Lung microvascular endothelial cell (primary cell): ENCODE data around the gene RNF149. TPM values are rescaled to one million over a fixed set of nuclear protein-coding genes. Genes with fewer than 3 reads are reported as not detected.
"Not testable (repeated sequence)": the region's sequence is repeated elsewhere in the genome, so short reads cannot be mapped to it uniquely, and the experiment has no call there.

Source experiments
- DNase-seq, 2 donors: peaks; one replicate each; pipeline versions ENCODE4 v3.0.0 to v3.0.0-alpha.2; 2010; ENCODE audit warnings: low read depth in 2 of 2
- total RNA-seq: library from RNA; depleted of rRNA; stranded (reverse); fragments of >200 nt; gene quantifications from 2 replicates; pipeline ENCODE4 v1.2.1, GENCODE V29; 2014

The RNF149 gene
- total RNA-seq, 1 donor from 2014 or later: 34.3 TPM

DNA sequence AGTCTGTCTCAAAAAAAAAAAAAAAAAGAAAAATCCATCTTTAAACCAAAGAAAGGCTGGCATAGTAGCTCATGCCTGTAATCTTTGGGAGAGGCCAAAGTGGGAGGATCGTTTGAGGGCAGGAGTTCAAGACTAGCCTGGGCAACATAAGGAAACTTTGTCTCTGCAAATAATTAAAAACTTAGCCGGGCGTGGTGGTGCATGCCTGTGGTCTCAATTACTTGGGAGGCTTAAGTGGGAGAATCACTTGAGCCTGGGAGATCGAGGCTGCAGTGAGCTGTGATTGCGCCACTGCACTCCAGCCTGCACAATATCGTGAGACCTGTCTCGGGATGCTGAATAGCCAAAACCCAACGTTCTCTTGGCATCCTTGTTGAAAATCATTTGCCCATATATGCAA lies 49.7 kb downstream of the RNF149 start:
- DNase-seq: no peak

GRCh38 chr2:101256316-101256715 lies 52.2 kb downstream of the RNF149 start:
- no peak for DNase-seq

- DNase-seq: no peak
Observed at GRCh38 chr2:101255501-101255900, 53.0 kb downstream of the RNF149 start.

DNA sequence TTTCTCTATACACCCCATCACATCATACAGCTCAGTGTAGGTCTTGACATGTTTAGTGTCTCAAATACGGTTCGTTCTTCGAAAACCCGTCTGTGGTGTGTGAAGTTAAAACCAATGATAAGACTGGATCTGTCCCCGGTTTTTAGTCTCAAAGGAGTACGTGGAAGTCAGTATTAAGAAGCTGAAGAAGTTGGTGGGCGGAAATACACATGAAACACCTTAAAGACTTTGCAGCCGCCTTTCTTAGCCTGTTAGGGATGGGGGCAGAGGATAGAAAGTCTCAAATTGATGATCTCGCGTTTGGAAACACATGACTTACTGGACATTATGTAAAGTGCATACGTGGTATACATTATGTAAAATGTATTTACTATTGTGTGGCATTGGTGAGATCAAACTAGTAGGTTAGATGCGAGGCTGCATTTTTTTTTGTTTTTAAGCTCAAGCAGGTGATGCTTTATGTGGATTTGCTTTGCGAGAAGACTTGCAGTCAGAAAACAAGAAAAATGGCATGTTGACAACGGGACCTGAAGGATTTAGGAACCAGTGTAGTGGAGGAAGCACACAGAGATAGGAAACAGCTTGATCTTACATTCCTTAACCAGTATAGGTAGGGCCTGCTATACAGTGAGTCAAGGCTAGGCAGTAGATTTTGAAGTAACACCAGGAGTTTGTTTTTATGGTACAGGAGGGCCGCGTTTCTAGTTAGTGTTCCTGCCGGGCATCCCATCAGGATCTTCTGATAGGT lies 54.6 kb downstream of the RNF149 start:
- DNase-seq: peak in 1 of 2 donors; percentile 16

GRCh38 chr2:101253013-101253702 lies 55.3 kb downstream of the RNF149 start:
- peak; percentile 72 to 75 for DNase-seq

DNA sequence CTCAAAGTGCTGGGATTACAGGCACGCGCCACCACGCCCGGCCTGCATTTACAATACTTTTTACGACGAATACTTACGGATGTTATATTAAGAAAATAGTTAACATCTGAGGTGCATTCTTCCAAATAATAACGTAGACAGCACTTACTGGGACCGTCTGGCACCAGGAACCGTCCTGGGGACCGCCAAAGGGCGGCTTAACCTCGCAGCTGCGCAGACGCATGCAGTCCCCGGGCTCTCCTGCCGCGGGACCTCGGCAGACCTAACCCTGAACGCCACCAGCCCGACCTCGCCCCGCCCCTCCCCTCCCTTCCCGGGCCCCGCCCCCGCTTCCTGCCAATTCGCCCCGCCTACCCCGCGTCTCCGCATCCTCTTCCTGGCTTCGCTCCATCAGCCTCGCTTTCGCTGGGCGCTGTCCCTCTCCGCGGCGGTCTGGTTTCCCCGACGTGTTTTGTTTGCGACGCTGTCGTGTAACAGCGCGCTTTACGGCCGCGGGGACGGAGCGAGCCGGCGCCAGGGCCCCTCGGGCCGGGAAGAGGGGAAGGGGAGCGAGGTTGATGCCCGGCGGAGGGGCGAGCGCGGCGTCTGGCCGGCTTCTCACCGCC lies 56.0 kb downstream of the RNF149 start, which contains the start of gene CNOT11:
CNOT11 (plus strand) TSS at position 479 of the 605 bp plus-strand sequence; CDS start at position 558, 79 bp downstream.
- peak; percentile 98 to 99 for DNase-seq

- no peak for DNase-seq
Observed at GRCh38 chr2:101251844-101252407, 56.6 kb downstream of the RNF149 start.

DNA sequence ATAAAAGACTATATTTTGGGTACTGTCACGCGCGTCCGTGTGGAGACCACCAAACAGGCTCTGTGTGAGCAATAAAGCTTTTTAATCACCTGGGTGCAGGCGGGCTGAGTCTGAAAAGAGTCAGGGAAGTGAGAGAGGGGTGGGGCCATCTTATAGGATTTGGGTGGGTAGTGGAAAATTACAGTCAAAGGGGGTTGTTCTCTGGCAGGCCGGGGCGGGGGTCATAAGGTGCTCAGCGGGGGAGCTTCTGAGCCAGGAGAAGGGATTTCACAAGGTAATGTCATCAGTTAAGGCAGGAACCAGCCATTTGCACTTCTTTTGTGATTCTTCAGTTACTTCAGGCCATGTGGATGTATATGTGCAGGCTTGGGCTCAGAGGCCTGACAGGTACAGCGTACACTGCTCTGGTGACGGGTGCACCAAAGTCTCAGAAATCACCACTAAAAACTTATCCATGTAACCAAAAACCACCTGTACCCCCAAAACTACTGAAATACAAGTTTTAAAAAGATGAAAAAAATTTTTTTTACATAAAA lies 57.2 kb downstream of the RNF149 start:
- not testable (repeated sequence) for DNase-seq

- no peak for DNase-seq
Observed at GRCh38 chr2:101249826-101250225, 58.7 kb downstream of the RNF149 start.

DNA sequence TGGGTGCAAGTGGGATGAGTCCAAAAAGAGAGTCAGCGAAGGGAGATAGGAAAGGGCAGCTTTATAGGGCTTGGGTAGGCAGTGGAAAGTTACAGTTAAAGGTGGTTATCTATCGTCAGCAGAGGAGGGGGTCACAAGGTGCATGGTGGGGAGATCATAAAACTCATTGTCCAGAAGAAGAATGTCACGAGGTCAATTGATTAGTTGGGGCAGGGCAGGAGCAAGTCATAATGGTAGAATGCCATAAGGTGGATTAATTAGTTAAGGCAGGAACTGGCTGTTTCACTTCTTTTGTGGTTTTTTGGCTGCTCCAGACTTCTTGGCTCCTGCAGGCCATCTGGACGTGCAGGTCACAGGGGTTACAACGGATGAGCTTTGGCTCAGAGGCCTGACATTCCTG lies 59.7 kb downstream of the RNF149 start:
- DNase-seq: not testable (repeated sequence)

DNA sequence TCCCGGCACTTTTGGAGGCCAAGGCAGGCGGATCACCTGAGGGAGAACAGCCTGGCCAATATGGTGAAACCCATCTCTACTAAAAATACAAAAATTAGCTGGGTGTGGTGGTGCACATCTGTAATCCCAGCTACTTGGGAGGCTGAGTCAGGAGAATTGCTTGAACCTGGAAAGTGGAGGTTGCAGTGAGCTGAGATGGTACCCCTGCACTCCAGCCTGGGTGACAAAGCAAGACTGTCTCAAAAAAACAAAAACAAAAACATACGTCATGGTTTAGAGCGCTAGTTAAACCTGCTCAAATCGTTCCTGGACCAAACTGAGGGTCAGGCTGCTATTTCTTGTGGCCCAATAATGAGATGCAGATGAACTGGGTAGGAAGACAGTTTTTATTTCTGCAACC lies 63.0 kb downstream of the RNF149 start:
- not testable (repeated sequence) for DNase-seq

GRCh38 chr2:101244899-101245298 lies 63.6 kb downstream of the RNF149 start:
- DNase-seq: not testable (repeated sequence)

DNA sequence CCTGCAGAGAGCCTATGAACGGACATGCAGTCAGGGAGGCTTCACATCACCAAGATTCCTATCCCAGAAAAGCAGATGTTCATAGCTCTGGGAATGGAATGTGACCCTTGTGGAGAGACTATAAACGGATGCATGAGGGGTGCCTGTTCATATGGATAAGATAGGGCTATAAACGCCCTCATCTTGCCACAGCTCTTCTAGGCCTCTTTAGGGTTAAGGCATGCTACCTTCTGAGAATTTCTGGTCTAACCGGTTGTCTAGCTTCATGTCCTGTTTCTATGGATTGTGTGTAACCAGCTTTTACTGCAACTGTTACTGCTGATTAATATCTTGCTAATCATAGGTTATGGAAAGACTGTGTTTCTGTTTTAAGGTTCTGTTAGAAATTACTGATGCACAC lies 64.1 kb downstream of the RNF149 start:
- not testable (repeated sequence) for DNase-seq

- DNase-seq: no peak
Observed at GRCh38 chr2:101241158-101241557, 67.3 kb downstream of the RNF149 start.

DNA sequence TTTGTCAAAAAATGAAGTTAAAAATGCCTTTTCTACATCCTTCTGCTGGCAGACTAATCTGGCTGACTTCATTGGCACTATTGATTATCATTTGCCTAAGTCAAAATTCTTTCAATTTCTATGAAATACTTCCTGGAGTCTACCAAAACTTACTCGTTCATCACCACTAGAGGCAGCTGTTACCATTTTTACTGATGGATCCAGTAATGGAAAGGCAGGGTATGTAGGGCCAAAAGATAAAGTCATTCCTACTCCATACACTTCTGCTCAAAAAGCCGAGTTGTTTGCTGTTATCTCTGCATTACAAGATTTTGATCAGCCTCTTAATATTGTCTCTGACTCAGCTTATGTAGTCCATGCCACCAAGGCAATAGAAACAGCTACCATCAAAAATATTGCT lies 67.8 kb downstream of the RNF149 start:
- DNase-seq: peak; percentile 35 to 50

- DNase-seq: not testable (repeated sequence)
Observed at GRCh38 chr2:101239760-101240118, 68.8 kb downstream of the RNF149 start.

- DNase-seq: no peak
Observed at GRCh38 chr2:101238930-101239759, 69.4 kb downstream of the RNF149 start.

DNA sequence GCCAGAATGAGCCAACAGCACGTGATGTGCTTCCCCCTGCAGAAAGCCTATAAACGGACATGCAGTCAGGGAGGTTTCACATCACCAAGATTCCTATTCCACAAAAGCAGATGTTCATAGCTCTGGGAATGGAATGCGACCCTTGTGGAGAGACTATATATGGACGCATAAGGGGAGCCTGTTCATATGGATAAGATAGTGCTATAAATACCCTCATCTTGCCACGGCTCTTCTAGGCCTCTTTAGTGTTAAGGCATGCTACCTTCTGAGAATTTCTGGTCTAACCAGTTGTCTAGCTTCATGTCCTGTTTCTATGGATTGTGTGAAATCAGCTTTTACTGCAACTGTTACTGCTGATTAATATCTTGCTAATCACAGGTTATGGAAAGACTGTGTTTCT lies 70.6 kb downstream of the RNF149 start:
- DNase-seq: not testable (repeated sequence)

- not testable (repeated sequence) for DNase-seq
Observed at GRCh38 chr2:101235956-101236355, 72.5 kb downstream of the RNF149 start.

DNA sequence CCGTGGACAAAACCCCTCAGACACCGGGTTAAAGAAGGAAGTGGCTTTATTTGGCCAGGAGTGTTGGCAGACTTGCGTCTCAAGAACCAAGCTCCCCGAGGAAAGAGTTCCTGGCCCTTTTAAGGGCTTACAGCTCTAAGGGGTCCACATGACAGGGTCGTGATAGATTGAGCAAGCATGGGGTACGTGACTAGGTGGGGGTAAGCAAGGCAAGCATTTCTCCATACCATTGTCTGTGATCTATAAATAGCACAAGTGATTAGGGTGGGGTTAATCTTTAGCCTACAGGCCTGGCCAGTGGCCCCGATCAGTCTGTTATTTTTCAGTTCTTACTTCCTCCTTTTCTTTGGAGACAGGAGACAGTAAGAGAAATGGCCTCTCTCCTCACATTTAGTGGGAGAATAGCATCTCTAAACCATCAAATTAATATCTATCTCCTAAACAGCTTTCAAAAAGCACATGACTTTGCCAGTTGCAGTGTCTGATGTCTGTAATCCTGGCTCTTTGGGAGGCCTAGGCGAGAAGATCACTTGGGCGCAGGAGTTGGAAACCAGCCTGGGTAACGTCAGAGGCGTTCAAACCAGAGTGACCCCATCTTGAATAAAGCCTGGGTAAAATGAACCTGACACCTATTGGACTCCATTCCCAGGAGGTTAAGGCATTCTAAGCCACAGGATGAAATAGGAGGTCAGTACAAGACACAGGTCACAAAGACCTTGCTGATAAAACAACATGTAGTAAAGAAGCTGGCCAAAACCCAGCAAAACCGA lies 74.1 kb downstream of the RNF149 start:
- no peak for DNase-seq
